Neuronal stem cell (in vitro differentiated cells): ENCODE data around the gene MPG.

Experiments used
- DNase-seq: peaks from one replicate; pipeline ENCODE4 v3.0.0-alpha.2; 2013; ENCODE audit warnings: low spot score
- H2AFZ ChIP-seq: one replicate; pipeline ENCODE4 v1.6.1; 2013; ENCODE audit warnings: mild to moderate bottlenecking, low read length, inconsistent platforms
- H2AK5ac ChIP-seq: 2 replicates; pipeline ENCODE4 v1.6.1; 2013; ENCODE audit warnings: low read depth, mild to moderate bottlenecking, inconsistent platforms, low read length, moderate library complexity, mixed read lengths
- H2BK120ac ChIP-seq: 2 replicates; pipeline ENCODE4 v1.6.1; 2013; ENCODE audit warnings: low read depth, mild to moderate bottlenecking, inconsistent platforms, low read length, moderate library complexity, mixed read lengths
- H2BK12ac ChIP-seq: one replicate; pipeline ENCODE4 v1.6.1; 2013; ENCODE audit warnings: low read length, inconsistent platforms
- H2BK15ac ChIP-seq: 2 replicates; pipeline ENCODE4 v1.6.1; 2013; ENCODE audit warnings: mild to moderate bottlenecking, low read length, inconsistent platforms, mixed read lengths
- H2BK5ac ChIP-seq: one replicate; pipeline ENCODE4 v1.6.1; 2013; ENCODE audit warnings: inconsistent platforms, mild to moderate bottlenecking, low read length, moderate library complexity
- H3K14ac ChIP-seq: one replicate; pipeline ENCODE4 v1.6.1; 2013; ENCODE audit warnings: low read length, inconsistent platforms
- H3K18ac ChIP-seq: 2 replicates; pipeline ENCODE4 v1.6.1; 2013; ENCODE audit warnings: low read length, inconsistent platforms
- H3K23ac ChIP-seq: 2 replicates; pipeline ENCODE4 v1.6.1; 2013; ENCODE audit warnings: low read depth, mild to moderate bottlenecking, mixed read lengths, low read length, inconsistent platforms; ENCODE audit not compliant: poor library complexity
- H3K27ac ChIP-seq: replicated peaks from 3 replicates; pipeline ENCODE4 v1.5.1; 2013; ENCODE audit warnings: low read length, inconsistent platforms
- H3K27me3 ChIP-seq, 3 experiments: 2 replicates each; pipeline ENCODE4 v1.6.1; 2013; ENCODE audit warnings: low read length in 3 of 3, mild to moderate bottlenecking in 2 of 3, inconsistent platforms in 1 of 3, low read depth in 1 of 3, mixed read lengths in 1 of 3, moderate library complexity in 1 of 3; ENCODE audit not compliant: control insufficient read depth in 3 of 3, insufficient read depth in 3 of 3
- H3K36me3 ChIP-seq, 2 donors: replicated peaks in 1 of 2; 2 replicates each; pipeline ENCODE4 v1.6.1; 2013; ENCODE audit warnings: low read length in 2 of 2; ENCODE audit not compliant: control insufficient read depth in 2 of 2, insufficient read depth in 2 of 2
- H3K4ac ChIP-seq: 2 replicates; pipeline ENCODE4 v1.6.1; 2013; ENCODE audit warnings: inconsistent platforms, mild to moderate bottlenecking, low read length, moderate library complexity
- H3K4me1 ChIP-seq, 2 donors: 1 replicate in 1 of 2; 2 replicates in 1 of 2; pipeline ENCODE4 v1.6.1; 2013; ENCODE audit warnings: low read length in 2 of 2, low read depth in 1 of 2; ENCODE audit not compliant: control insufficient read depth in 2 of 2, insufficient read depth in 1 of 2
- H3K4me2 ChIP-seq: one replicate; pipeline ENCODE4 v1.6.1; 2013; ENCODE audit warnings: mild to moderate bottlenecking, low read length, inconsistent platforms; ENCODE audit not compliant: insufficient read depth, poor library complexity, severe bottlenecking
- H3K4me3 ChIP-seq, 2 donors: 2 replicates each; pipeline ENCODE4 v1.5.1; 2013; ENCODE audit warnings: low read length in 2 of 2, mild to moderate bottlenecking in 2 of 2, inconsistent platforms in 1 of 2, moderate library complexity in 1 of 2
- H3K79me1 ChIP-seq: one replicate; pipeline ENCODE4 v1.6.1; 2013; ENCODE audit warnings: low read depth, mild to moderate bottlenecking, inconsistent platforms, low read length, moderate library complexity
- H3K9ac ChIP-seq: one replicate; pipeline ENCODE4 v1.6.1; 2013; ENCODE audit warnings: mild to moderate bottlenecking, low read depth, low read length, inconsistent platforms; ENCODE audit not compliant: poor library complexity
- H3K9me3 ChIP-seq, 2 donors: replicated peaks in 1 of 2; 2 replicates each; pipeline versions ENCODE3 to v1.6.1; 2013; ENCODE audit warnings: low read length in 2 of 2, mild to moderate bottlenecking in 2 of 2, inconsistent platforms in 1 of 2, low read depth in 1 of 2, mixed read lengths in 1 of 2, moderate library complexity in 1 of 2; ENCODE audit not compliant: control insufficient read depth in 2 of 2, insufficient read depth in 1 of 2
- H4K8ac ChIP-seq: one replicate; pipeline ENCODE4 v1.6.1; 2013; ENCODE audit warnings: low read depth, mild to moderate bottlenecking, inconsistent platforms, low read length, moderate library complexity
- H4K91ac ChIP-seq: one replicate; pipeline ENCODE4 v1.6.1; 2013; ENCODE audit warnings: low read length, low read depth, mild to moderate bottlenecking, inconsistent platforms; ENCODE audit not compliant: poor library complexity
- WGBS, 2 donors: extraction: QIAGEN DNeasy Blood & Tissue Kit; methylation state at CpG; one replicate each; pipeline ENCODE4 v1.1.7; 2013; ENCODE audit warnings: missing lambda C conversion rate in 2 of 2, mixed read lengths in 1 of 2; ENCODE audit not compliant: insufficient read length in 2 of 2, insufficient replicate concordance in 1 of 2; ENCODE audit errors: extremely low coverage in 2 of 2; 5-methylcytosine and 5-hydroxymethylcytosine counted together

MPG gene

DNA sequence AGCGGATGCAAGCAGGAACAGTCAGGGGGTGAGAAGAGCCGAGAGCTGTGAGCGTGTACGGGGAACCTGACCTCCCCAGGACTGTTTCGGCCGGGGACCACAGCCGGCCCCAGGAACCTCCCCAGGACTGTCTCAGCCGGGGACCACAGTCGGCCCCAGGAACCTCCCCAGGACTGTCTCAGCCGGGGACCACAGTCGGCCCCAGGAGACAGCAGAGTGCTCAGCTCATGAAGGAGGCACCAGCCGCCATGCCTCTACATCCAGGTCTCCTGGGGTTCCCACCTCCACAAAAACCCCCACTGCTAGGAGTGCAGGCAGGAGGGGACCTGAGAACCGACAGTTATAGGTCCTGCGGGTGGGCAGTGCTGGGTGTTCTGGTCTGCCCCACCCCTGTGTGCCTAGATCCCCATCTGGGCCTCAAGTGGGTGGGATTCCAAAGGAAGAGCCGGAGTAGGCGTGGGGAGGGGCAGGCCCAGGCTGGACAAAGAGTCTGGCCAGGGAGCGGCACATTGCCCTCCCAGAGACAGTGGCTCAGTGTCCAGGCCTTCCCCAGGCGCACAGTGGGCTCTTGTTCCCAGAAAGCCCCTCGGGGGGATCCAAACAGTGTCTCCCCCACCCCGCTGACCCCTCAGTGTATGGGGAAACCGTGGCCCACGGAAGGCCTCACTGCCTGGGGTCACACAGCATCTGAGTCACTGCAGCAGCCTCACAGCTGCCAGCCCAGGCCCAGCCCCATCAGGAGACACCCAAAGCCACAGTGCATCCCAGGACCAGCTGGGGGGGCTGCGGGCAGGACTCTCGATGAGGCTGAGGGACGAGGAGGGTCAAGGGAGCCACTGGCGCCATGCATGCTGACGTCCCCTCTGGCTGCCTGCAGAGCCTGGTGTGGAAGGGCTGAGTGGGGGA lies 9.9 kb upstream of the MPG start:
- H4K91ac ChIP-seq: no peak overlapping the region
- no peak overlapping the region for H4K8ac ChIP-seq
- peak overlapping the region; percentile 97 for H3K14ac ChIP-seq
- H2BK120ac ChIP-seq: peak overlapping the region; percentile 87
- H2BK5ac ChIP-seq: peak overlapping the region; percentile 87
- no peak for DNase-seq
- no peak overlapping the region for H3K27ac ChIP-seq
- peak overlapping the region; percentile 98 for H2AK5ac ChIP-seq
- H3K27me3 ChIP-seq: peaks cover 0 to 3% (median 0%) of the 10 kb centered on the region in 3 experiments
- H3K36me3 ChIP-seq: peaks cover 15 to 18% of the 10 kb centered on the region in 2 donors
- H2BK15ac ChIP-seq: peak overlapping the region; percentile 95
- H3K23ac ChIP-seq: peak overlapping the region; percentile 92
- no peaks in the 10 kb centered on the region for H3K9me3 ChIP-seq
- H3K4me3 ChIP-seq: no peak overlapping the region
- no peak overlapping the region for H2AFZ ChIP-seq
- H3K79me1 ChIP-seq: peaks cover 3% of the 10 kb centered on the region
- peak overlapping the region; percentile 92 for H3K18ac ChIP-seq
- H3K9ac ChIP-seq: peak overlapping the region; percentile 80
- peaks cover 30 to 41% of the 10 kb centered on the region in 2 donors for H3K4me1 ChIP-seq
- H2BK12ac ChIP-seq: peak overlapping the region; percentile 4
- H3K4ac ChIP-seq: peak overlapping the region; percentile 86
- H3K4me2 ChIP-seq: no peak overlapping the region
- no CpG with 5 or more reads among the region's 27 CpGs for WGBS, 2 donors

DNA sequence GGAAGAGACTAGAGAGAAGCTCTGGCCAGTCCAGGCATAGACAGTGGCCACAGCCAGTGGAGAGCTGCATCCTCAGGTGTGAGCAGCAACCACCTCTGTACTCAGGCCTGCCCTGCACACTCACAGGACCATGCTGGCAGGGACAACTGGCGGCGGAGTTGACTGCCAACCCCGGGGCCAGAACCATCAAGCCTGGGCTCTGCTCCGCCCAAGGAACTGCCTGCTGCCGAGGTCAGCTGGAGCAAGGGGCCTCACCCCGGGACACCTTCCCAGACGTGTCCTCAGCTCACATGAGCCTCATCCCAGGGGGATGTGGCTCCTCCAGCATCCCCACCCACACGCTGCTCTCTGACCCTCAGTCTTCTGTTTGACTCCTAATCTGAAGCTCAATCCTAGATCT lies 8.8 kb upstream of the MPG start:
- Histone ChIP-seq H3K79me1 (peaks cover 3% of the 10 kb centered on the region), H3K14ac (no peak overlapping the region), H3K4me1 (peaks cover 39 to 44% of the 10 kb centered on the region in 2 donors), H3K9ac (peak overlapping the region; percentile 74), H3K23ac (peak overlapping the region; percentile 78), H2AFZ (no peak overlapping the region), H3K36me3 (peaks cover 6 to 7% of the 10 kb centered on the region in 2 donors), H4K8ac (no peak overlapping the region), H3K18ac (peak overlapping the region; percentile 92), H2BK120ac (no peak overlapping the region), H4K91ac (no peak overlapping the region), H3K4me2 (no peak overlapping the region), H3K27me3 (peaks cover 0 to 3% (median 0%) of the 10 kb centered on the region in 3 experiments), H2BK12ac (no peak overlapping the region), H3K27ac (peak overlapping the region; percentile 16), H2BK5ac (peak overlapping the region; percentile 87), H2BK15ac (peak overlapping the region; percentile 95), H3K9me3 (no peaks in the 10 kb centered on the region), H2AK5ac (peak overlapping the region; percentile 98), H3K4ac (peak overlapping the region; percentile 86), H3K4me3 (no peak overlapping the region)
- no CpG with 5 or more reads among the region's 8 CpGs for WGBS, 2 donors
- DNase-seq: no peak

DNA sequence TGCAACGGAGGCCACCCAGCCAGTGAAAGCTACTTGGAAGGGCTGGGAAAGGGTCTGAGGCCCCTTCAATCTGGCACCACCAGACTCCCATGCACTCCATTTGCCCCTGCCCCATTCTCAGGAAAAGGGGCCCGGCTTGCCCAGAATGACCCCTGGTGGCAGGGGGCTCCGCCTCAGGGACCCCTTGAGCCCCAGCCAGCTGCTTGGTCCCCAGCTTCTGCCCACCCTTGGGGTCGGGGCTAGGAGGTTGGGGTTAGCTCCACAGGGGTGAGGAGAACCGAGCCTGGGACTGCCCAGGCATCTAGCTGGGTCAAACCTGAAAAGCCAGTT lies 6.8 kb upstream of the MPG start:
- H3K79me1 ChIP-seq: peaks cover 3% of the 10 kb centered on the region
- H3K23ac ChIP-seq: no peak overlapping the region
- no peak overlapping the region for H3K4ac ChIP-seq
- no peaks in the 10 kb centered on the region for H3K9me3 ChIP-seq
- H3K18ac ChIP-seq: peak overlapping the region; percentile 92
- no CpG with 5 or more reads among the region's 5 CpGs for WGBS, 2 donors
- peak overlapping the region; percentile 79 for H2BK5ac ChIP-seq
- no peak overlapping the region for H3K9ac ChIP-seq
- H3K27me3 ChIP-seq: peaks cover 0 to 3% (median 0%) of the 10 kb centered on the region in 3 experiments
- peak overlapping the region; percentile 70 for H2BK15ac ChIP-seq
- peak overlapping the region; percentile 41 for H3K14ac ChIP-seq
- H4K91ac ChIP-seq: no peak overlapping the region
- peak overlapping the region; percentile 86 for H2AFZ ChIP-seq
- H3K4me2 ChIP-seq: peak overlapping the region; percentile 92
- H3K4me3 ChIP-seq: peak overlapping the region; percentile 70 to 81
- no peaks in the 10 kb centered on the region for H3K36me3 ChIP-seq
- peaks cover 58 to 61% of the 10 kb centered on the region in 2 donors for H3K4me1 ChIP-seq
- peak overlapping the region; percentile 98 for H2AK5ac ChIP-seq
- no peak overlapping the region for H3K27ac ChIP-seq
- H4K8ac ChIP-seq: no peak overlapping the region
- peak overlapping the region; percentile 16 for H2BK120ac ChIP-seq
- DNase-seq: no peak
- H2BK12ac ChIP-seq: no peak overlapping the region
